Measurements from ENCODE around the gene WDR43. TPM values are rescaled to one million over a fixed set of nuclear protein-coding genes. Genes with fewer than 3 reads are reported as not detected.

WDR43 gene
- total RNA-seq, 1 experiment from 2014 or later: 134 TPM

DNA sequence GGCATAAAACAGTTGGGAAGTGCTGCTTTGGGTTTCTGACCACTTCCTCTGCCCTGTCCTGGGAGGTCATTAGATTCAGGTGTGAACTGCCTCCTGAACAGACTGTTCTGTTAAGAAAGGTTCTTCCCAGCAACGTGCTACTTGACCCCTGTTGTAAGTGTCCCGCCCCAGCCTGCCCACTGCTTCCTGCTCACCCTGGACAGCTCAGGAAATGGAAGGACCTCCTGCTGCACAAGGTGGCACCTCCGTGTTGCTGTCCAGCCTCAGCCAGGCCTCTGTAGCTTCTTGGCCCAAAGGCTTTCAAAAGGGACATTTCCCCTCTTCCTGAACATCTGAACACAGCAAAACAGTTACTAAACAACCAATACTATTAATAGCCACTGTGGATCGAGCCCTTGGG is 92.0 kb downstream of the WDR43 start:
- Histone ChIP-seq H3K9ac (ENCODE audit: low read length) (no peak overlapping the region), H3F3A (ENCODE audit: low read length, unreplicated experiment) (no peaks in the 10 kb centered on the region), H3K27ac (ENCODE audit: low read length) (no peak overlapping the region), H4K20me1 (ENCODE audit: low read length) (no peaks in the 10 kb centered on the region), H3K4me1 (ENCODE audit: insufficient read depth, low read length) (no peaks in the 10 kb centered on the region), H3K27me3 (ENCODE audit: low read length) (no peaks in the 10 kb centered on the region), H3K9me2 (replicated peaks; ENCODE audit: low read length) (no peaks in the 10 kb centered on the region), H2AFZ (ENCODE audit: low read length) (no peak overlapping the region), H3K36me3 (ENCODE audit: low read depth, low read length) (no peaks in the 10 kb centered on the region), H3K9me3 (ENCODE audit: low read length) (no peaks in the 10 kb centered on the region), H3K79me2 (ENCODE audit: low read length) (no peaks in the 10 kb centered on the region), H3K4me3 (ENCODE audit: low read length) (no peak overlapping the region), H3K4me2 (ENCODE audit: low read length) (no peak overlapping the region)
- ChIA-PET POLR2A (ENCODE audit: unreplicated experiment) (no interaction called here), CTCF (no interaction called here)
- no TSS peak for BruUV-seq (replicated peaks)
- ATAC-seq: no peak
- intact Hi-C loops (cut with micrococcal nuclease): no loop called here
- no peak for DNase-seq
- TF ChIP-seq EZH2phosphoT487 (IDR thresholded peaks at IDR 0.05; ENCODE audit: borderline replicate concordance, low read length) (no peak), CTCF (conservative IDR thresholded peaks at IDR 0.05; ENCODE audit: low read depth, low read length) (no peak)

GRCh38 chr2:28989973-28990372 is 95.5 kb downstream of the WDR43 start:
- H3K79me2 ChIP-seq (ENCODE audit: low read length): no peaks in the 10 kb centered on the region
- no peaks in the 10 kb centered on the region for H3K9me2 ChIP-seq (replicated peaks; ENCODE audit: low read length)
- no peaks in the 10 kb centered on the region for H3K27me3 ChIP-seq (ENCODE audit: low read length)
- no peak overlapping the region for H3K4me3 ChIP-seq (ENCODE audit: low read length)
- no peak for ATAC-seq
- no peak for TF ChIP-seq CTCF (conservative IDR thresholded peaks at IDR 0.05; ENCODE audit: low read depth, low read length)
- no peak for TF ChIP-seq EZH2phosphoT487 (IDR thresholded peaks at IDR 0.05; ENCODE audit: borderline replicate concordance, low read length)
- TF ChIP-seq EZH2 (IDR thresholded peaks at IDR 0.05; ENCODE audit: low read length, unreplicated experiment): no peak
- no peak overlapping the region for H3K4me2 ChIP-seq (ENCODE audit: low read length)
- peaks cover 9% of the 10 kb centered on the region for H3K4me1 ChIP-seq (ENCODE audit: insufficient read depth, low read length)
- no peak for DNase-seq
- no peaks in the 10 kb centered on the region for H4K20me1 ChIP-seq (ENCODE audit: low read length)
- H3K9me3 ChIP-seq (ENCODE audit: low read length): no peaks in the 10 kb centered on the region
- H3F3A ChIP-seq (ENCODE audit: low read length, unreplicated experiment): no peaks in the 10 kb centered on the region
- POLR2A ChIA-PET (ENCODE audit: unreplicated experiment): no interaction called here
- no peak overlapping the region for H2AFZ ChIP-seq (ENCODE audit: low read length)
- intact Hi-C loops (cut with micrococcal nuclease): no loop called here
- no peaks in the 10 kb centered on the region for H3K36me3 ChIP-seq (ENCODE audit: low read depth, low read length)
- H3K27ac ChIP-seq (ENCODE audit: low read length): no peak overlapping the region
- no TSS peak for BruUV-seq (replicated peaks)
- no peak overlapping the region for H3K9ac ChIP-seq (ENCODE audit: low read length)
- CTCF ChIA-PET: no interaction called here

GRCh38 chr2:28990445-28990844 is 96.0 kb downstream of the WDR43 start:
- Histone ChIP-seq H3K4me2 (ENCODE audit: low read length) (no peak overlapping the region), H3K9me2 (replicated peaks; ENCODE audit: low read length) (no peaks in the 10 kb centered on the region), H3K79me2 (ENCODE audit: low read length) (no peaks in the 10 kb centered on the region), H3K36me3 (ENCODE audit: low read depth, low read length) (no peaks in the 10 kb centered on the region), H3K27ac (ENCODE audit: low read length) (no peak overlapping the region), H3F3A (ENCODE audit: low read length, unreplicated experiment) (no peaks in the 10 kb centered on the region), H3K27me3 (ENCODE audit: low read length) (no peaks in the 10 kb centered on the region), H3K4me1 (ENCODE audit: insufficient read depth, low read length) (peaks cover 9% of the 10 kb centered on the region), H3K9ac (ENCODE audit: low read length) (no peak overlapping the region), H3K9me3 (ENCODE audit: low read length) (no peaks in the 10 kb centered on the region), H4K20me1 (ENCODE audit: low read length) (no peaks in the 10 kb centered on the region), H2AFZ (ENCODE audit: low read length) (no peak overlapping the region), H3K4me3 (ENCODE audit: low read length) (no peak overlapping the region)
- DNase-seq (no peak), ATAC-seq (no peak)
- BruUV-seq (replicated peaks): no TSS peak
- intact Hi-C loops (cut with micrococcal nuclease): no loop called here
- ChIA-PET CTCF (no interaction called here), POLR2A (ENCODE audit: unreplicated experiment) (no interaction called here)
- TF ChIP-seq CTCF (conservative IDR thresholded peaks at IDR 0.05; ENCODE audit: low read depth, low read length) (no peak), EZH2phosphoT487 (IDR thresholded peaks at IDR 0.05; ENCODE audit: borderline replicate concordance, low read length) (no peak), EZH2 (IDR thresholded peaks at IDR 0.05; ENCODE audit: low read length, unreplicated experiment) (no peak)

All from PC-3 (cell line).